Measurements from ENCODE around the gene GABRA6.

DNA sequence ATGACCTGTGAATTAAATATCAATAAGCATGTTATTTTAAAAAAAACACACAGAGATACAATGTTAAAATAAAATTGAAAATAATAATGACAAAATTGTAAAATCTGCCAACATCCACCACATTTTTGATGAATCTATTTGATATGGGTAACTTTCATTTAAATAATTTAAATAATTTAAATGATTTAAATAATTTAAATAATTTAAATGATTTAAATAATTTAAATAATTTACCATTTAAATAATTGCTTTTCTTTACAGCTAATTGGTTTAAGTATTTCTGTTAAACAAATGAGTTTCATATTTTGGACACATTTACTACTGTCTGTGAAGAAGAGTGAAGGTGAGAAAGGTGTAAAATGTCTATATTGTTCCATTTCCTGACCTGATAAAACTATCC, 22.1 kb upstream of the GABRA6 start:
- no peak for TF ChIP-seq POLR2AphosphoS5 (IDR thresholded peaks at IDR 0.05; ENCODE audit: low read depth)
- no peak for TF ChIP-seq EZH2 (IDR thresholded peaks at IDR 0.05; ENCODE audit: low read depth, unreplicated experiment)
- TF ChIP-seq, protein P1, sequence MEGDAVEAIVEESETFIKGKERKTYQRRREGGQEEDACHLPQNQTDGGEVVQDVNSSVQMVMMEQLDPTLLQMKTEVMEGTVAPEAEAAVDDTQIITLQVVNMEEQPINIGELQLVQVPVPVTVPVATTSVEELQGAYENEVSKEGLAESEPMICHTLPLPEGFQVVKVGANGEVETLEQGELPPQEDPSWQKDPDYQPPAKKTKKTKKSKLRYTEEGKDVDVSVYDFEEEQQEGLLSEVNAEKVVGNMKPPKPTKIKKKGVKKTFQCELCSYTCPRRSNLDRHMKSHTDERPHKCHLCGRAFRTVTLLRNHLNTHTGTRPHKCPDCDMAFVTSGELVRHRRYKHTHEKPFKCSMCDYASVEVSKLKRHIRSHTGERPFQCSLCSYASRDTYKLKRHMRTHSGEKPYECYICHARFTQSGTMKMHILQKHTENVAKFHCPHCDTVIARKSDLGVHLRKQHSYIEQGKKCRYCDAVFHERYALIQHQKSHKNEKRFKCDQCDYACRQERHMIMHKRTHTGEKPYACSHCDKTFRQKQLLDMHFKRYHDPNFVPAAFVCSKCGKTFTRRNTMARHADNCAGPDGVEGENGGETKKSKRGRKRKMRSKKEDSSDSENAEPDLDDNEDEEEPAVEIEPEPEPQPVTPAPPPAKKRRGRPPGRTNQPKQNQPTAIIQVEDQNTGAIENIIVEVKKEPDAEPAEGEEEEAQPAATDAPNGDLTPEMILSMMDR (conservative IDR thresholded peaks at IDR 0.05; ENCODE audit: low read depth in 2 of 2), result no peak
- TF ChIP-seq EZH2phosphoT487 (IDR thresholded peaks at IDR 0.05; ENCODE audit: unreplicated experiment), result no peak
- TF ChIP-seq JUNB (IDR thresholded peaks at IDR 0.05; ENCODE audit: unreplicated experiment), result no peak
- TF ChIP-seq, protein P2, sequence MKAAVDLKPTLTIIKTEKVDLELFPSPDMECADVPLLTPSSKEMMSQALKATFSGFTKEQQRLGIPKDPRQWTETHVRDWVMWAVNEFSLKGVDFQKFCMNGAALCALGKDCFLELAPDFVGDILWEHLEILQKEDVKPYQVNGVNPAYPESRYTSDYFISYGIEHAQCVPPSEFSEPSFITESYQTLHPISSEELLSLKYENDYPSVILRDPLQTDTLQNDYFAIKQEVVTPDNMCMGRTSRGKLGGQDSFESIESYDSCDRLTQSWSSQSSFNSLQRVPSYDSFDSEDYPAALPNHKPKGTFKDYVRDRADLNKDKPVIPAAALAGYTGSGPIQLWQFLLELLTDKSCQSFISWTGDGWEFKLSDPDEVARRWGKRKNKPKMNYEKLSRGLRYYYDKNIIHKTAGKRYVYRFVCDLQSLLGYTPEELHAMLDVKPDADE (IDR thresholded peaks at IDR 0.05), result no peak
- TF ChIP-seq, protein P3, sequence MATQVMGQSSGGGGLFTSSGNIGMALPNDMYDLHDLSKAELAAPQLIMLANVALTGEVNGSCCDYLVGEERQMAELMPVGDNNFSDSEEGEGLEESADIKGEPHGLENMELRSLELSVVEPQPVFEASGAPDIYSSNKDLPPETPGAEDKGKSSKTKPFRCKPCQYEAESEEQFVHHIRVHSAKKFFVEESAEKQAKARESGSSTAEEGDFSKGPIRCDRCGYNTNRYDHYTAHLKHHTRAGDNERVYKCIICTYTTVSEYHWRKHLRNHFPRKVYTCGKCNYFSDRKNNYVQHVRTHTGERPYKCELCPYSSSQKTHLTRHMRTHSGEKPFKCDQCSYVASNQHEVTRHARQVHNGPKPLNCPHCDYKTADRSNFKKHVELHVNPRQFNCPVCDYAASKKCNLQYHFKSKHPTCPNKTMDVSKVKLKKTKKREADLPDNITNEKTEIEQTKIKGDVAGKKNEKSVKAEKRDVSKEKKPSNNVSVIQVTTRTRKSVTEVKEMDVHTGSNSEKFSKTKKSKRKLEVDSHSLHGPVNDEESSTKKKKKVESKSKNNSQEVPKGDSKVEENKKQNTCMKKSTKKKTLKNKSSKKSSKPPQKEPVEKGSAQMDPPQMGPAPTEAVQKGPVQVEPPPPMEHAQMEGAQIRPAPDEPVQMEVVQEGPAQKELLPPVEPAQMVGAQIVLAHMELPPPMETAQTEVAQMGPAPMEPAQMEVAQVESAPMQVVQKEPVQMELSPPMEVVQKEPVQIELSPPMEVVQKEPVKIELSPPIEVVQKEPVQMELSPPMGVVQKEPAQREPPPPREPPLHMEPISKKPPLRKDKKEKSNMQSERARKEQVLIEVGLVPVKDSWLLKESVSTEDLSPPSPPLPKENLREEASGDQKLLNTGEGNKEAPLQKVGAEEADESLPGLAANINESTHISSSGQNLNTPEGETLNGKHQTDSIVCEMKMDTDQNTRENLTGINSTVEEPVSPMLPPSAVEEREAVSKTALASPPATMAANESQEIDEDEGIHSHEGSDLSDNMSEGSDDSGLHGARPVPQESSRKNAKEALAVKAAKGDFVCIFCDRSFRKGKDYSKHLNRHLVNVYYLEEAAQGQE (IDR thresholded peaks at IDR 0.05; ENCODE audit: unreplicated experiment), result no peak
- TF ChIP-seq NANOG (IDR thresholded peaks at IDR 0.05; ENCODE audit: borderline replicate concordance), result no peak
- no peak for TF ChIP-seq STAT1 (IDR thresholded peaks at IDR 0.05; ENCODE audit: unreplicated experiment)
- no peak for TF ChIP-seq ZNF114 (CRISPR knock-in tag; IDR thresholded peaks at IDR 0.05)
- TF ChIP-seq ZNF331 (CRISPR knock-in tag; IDR thresholded peaks at IDR 0.05; ENCODE audit: low read depth), result no peak
- TF ChIP-seq CREB1 (CRISPR knock-in tag; IDR thresholded peaks at IDR 0.05; ENCODE audit: low read depth), result no peak

All from GM23338 (cell line).